Measurements from ENCODE around the gene SYNGAP1. TPM values are rescaled to one million over a fixed set of nuclear protein-coding genes. Genes with fewer than 3 reads are reported as not detected.
A peak's percentile ranks its signal among the peaks of the same experiment; 100 is the strongest.

SYNGAP1 gene
- total and polyA plus RNA-seq, 3 experiments from 2014 or later = 1.0 to 24.9 (median 22.6) TPM

DNA sequence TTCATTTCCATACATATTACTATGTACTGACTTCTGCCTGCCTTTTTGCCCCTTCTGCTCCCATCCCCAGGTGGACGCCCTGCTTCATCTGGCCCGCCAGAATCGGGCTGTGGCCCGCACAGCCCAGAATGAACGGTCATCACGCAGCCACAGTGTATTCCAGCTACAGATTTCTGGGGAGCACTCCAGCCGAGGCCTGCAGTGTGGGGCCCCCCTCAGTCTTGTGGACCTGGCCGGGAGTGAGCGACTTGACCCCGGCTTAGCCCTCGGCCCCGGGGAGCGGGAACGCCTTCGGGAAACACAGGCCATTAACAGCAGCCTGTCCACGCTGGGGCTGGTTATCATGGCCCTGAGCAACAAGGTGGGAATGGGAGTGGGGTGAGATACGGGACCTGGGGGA lies 13.7 kb upstream of the SYNGAP1 start:
- no peak overlapping the region for H3K4me3 ChIP-seq (ENCODE audit: low read length)
- Mint-ChIP-seq H3K27ac (peak overlapping the region in 5 of 8 donors; percentile 13 to 100 (median 77)), H3K36me3 (peaks cover 0 to 1% (median 0%) of the 10 kb centered on the region in 3 donors), H3K9me3 (no peaks in the 10 kb centered on the region), H3K27me3 (no peaks in the 10 kb centered on the region), H3K4me1 (peaks cover 20 to 26% (median 24%) of the 10 kb centered on the region in 3 donors), H3K4me3 (no peak overlapping the region)
- H3K27ac ChIP-seq (ENCODE audit: low read depth, low read length) = no peak overlapping the region
- CTCF ChIA-PET = interaction anchor here (1.8 kb wide), 1 partner anchor 129 kb away, joined by 4 read pairs; the partner anchor contains the start of gene B3GALT4
- H3K27me3 ChIP-seq (ENCODE audit: insufficient read depth, low read length, poor library complexity, severe bottlenecking) = no peaks in the 10 kb centered on the region
- H3K9me3 ChIP-seq (ENCODE audit: low read length) = no peaks in the 10 kb centered on the region
- no peaks in the 10 kb centered on the region for H3K36me3 ChIP-seq (ENCODE audit: insufficient read depth, low read length)
- POLR2A ChIA-PET = no interaction called here
- peaks cover 13% of the 10 kb centered on the region for H3K4me1 ChIP-seq (ENCODE audit: insufficient read depth, low read length)
- peak in 1 of 5 donors; percentile 40 for DNase-seq

DNA sequence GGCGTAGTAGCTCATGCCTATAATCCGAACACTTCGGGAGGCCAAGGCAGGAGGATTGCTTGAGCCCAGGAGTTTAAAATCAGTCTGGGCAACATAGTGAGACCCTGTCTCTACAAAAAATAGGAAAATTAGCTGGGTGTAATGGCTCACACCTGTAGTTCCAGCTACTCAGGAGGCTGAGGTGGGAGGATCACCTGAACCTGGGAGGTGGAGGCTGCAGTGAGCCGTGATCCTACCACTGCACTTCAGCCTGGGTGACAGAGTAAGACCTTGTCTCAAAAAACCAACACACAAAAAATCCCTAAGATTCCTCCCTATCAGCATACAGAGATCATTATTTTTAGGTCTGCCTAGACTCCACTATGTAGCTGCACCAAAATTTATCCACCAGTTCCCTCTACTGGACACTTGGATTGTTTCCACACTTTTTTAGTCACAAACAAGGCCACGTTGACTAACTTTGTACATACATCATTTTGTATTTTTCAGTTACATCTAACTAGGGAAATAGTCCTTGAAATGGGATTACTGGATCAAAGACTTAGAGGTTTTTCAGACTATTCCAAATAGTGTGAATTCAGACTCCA lies 12.6 kb upstream of the SYNGAP1 start:
- CTCF ChIA-PET = interaction anchor here (0.8 to 3.6 kb wide), 3 partner anchors 17 to 130 kb away, joined by 3 to 10 read pairs (median 4); partner anchors contain the start of gene B3GALT4
- Histone ChIP-seq H3K4me3 (ENCODE audit: low read length) (no peak overlapping the region), H3K27ac (ENCODE audit: low read depth, low read length) (no peak overlapping the region), H3K36me3 (ENCODE audit: insufficient read depth, low read length) (peaks cover 2% of the 10 kb centered on the region), H3K4me1 (ENCODE audit: insufficient read depth, low read length) (peaks cover 23% of the 10 kb centered on the region), H3K27me3 (ENCODE audit: insufficient read depth, low read length, poor library complexity, severe bottlenecking) (no peaks in the 10 kb centered on the region), H3K9me3 (ENCODE audit: low read length) (no peaks in the 10 kb centered on the region)
- no peaks in the 10 kb centered on the region for H3K9me3 Mint-ChIP-seq
- no peaks in the 10 kb centered on the region for H3K27me3 Mint-ChIP-seq
- H3K4me1 Mint-ChIP-seq = peaks cover 27 to 34% (median 32%) of the 10 kb centered on the region in 3 donors
- DNase-seq = no peak
- peak overlapping the region in 1 of 7 donors; percentile 65 for H3K4me3 Mint-ChIP-seq
- POLR2A ChIA-PET = no interaction called here
- peak overlapping the region in 6 of 8 donors; percentile 11 to 100 (median 36) for H3K27ac Mint-ChIP-seq
- peaks cover 0 to 8% (median 0%) of the 10 kb centered on the region in 3 donors for H3K36me3 Mint-ChIP-seq

DNA sequence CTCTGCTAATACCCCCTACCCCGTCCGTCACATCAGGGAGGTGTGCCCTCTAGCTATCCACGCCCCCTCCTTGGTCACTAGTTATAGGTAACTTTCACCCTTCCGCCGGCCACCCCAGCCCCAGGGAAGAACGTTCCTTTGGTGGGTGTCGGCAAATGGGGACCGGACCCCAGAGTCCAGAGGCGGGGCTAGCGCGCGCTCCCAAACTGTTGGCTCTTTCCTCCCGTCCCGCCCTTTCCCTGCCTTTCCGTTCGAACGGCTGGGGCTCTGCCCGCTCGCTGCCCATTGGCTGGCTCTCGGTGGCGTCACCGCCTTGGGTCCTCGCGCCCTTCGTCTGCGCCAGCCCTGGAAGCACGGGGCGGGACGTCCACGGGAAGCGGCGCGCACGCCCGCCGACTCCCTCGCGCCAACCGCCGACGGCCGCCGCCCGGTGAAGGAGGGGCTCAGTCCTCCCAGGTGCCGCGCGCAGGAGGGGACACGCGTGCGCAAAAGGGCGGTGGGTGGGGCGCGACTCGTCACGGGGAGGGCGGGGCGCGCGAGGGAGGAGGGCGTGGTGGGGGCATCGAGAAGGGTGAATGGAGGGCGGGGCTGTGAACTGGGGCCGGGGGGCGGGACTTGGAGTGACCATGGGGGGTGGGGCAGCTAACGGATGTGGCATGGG lies 9.7 kb upstream of the SYNGAP1 start:
- Mint-ChIP-seq H3K36me3 (peaks cover 0 to 37% (median 6%) of the 10 kb centered on the region in 3 donors), H3K4me1 (peaks cover 47 to 55% (median 52%) of the 10 kb centered on the region in 3 donors), H3K27ac (peak overlapping the region; percentile 94 to 100 (median 98)), H3K4me3 (peak overlapping the region; percentile 85 to 94 (median 91)), H3K9me3 (peaks cover 0 to 2% (median 0%) of the 10 kb centered on the region in 5 donors), H3K27me3 (no peaks in the 10 kb centered on the region)
- no peaks in the 10 kb centered on the region for H3K27me3 ChIP-seq (ENCODE audit: insufficient read depth, low read length, poor library complexity, severe bottlenecking)
- peak overlapping the region; percentile 95 for H3K27ac ChIP-seq (ENCODE audit: low read depth, low read length)
- DNase-seq = peak; percentile 95 to 99 (median 98)
- H3K9me3 ChIP-seq (ENCODE audit: low read length) = no peaks in the 10 kb centered on the region
- CTCF ChIA-PET = interaction anchor here (1.1 to 3.6 kb wide), 4 partner anchors 15 to 27 kb away, joined by 3 to 10 read pairs (median 3); partner anchors contain the start of gene KIFC1
- H3K4me1 ChIP-seq (ENCODE audit: insufficient read depth, low read length) = peaks cover 42% of the 10 kb centered on the region
- peaks cover 23% of the 10 kb centered on the region for H3K36me3 ChIP-seq (ENCODE audit: insufficient read depth, low read length)
- POLR2A ChIA-PET = interaction anchor here (0.5 to 3.2 kb wide), 9 partner anchors 9 to 438 kb away, joined by 3 to 13 read pairs (median 4); partner anchors contain the start of gene ZBTB9
- H3K4me3 ChIP-seq (ENCODE audit: low read length) = peak overlapping the region; percentile 87

DNA sequence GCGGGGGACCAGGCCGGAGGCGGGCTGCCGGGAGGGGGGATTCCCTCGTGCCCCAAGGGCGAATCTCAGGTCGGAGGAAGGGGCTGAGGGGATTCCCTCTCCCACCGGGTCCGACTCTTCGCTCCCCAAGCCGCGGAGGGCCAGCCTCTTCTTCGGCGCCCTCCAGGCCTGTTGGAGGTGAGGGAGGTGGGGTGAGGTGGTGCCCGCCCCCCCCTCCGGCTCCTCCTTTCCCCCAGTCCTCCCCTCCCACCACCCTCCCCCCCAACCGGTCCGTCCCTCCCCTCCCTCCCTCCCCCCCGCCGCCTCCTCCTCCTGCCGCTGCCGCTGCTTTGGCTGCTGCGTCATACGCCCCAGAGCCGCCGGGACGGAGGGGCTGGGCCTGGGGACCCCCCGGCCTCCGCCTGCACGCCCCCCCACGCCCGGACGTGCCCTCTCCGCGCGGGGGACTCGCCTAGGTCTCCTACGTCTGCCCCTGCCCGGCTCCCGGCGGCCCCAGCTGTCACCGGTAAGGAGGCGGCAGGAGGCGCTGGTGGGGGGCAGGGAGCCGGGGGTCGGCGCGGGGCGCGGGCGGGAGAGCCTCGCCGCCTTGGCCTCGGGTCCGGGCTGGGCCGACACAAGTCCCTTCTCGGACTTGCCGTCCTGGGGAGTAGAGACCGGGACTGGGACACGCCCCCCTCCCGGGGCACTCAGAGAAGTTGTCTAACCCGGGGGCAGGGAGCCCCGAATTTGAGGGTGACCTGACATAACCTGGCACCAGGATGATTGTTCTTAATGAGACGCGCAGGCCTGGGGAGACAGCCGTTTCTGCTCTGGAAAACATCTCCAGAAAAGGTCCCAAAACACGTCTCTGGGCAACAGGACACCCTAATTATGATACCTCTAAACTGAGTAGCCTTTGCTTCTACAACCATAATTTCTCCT lies 8.9 kb upstream of the SYNGAP1 start, which contains the start of gene PHF1:
TSS of gene PHF1 (plus strand) at position 304 of the 921 bp plus-strand sequence. CDS start 1,250 bp downstream, outside the sequence.
- H3K4me3 ChIP-seq (ENCODE audit: low read length) = peak within 1 kb of the TSS; percentile 95
- peaks cover 30% of the 10 kb centered on the region for H3K36me3 ChIP-seq (ENCODE audit: insufficient read depth, low read length)
- DNase-seq = peak in 3 of 5 donors; percentile 81 to 90 (median 88)
- H3K27me3 ChIP-seq (ENCODE audit: insufficient read depth, low read length, poor library complexity, severe bottlenecking) = no peaks in the 10 kb centered on the region
- H3K4me1 ChIP-seq (ENCODE audit: insufficient read depth, low read length) = peaks cover 47% of the 10 kb centered on the region
- peaks cover 0 to 2% (median 0%) of the 10 kb centered on the region in 5 donors for H3K9me3 Mint-ChIP-seq
- peaks cover 5 to 45% (median 6%) of the 10 kb centered on the region in 3 donors for H3K36me3 Mint-ChIP-seq
- CTCF ChIA-PET = interaction anchor here (1.1 to 3.6 kb wide), 4 partner anchors 14 to 134 kb away, joined by 3 to 10 read pairs (median 3); partner anchors contain the start of gene B3GALT4
- peak within 1 kb of the TSS; percentile 95 for H3K27ac ChIP-seq (ENCODE audit: low read depth, low read length)
- POLR2A ChIA-PET = interaction anchor here (0.5 to 3.2 kb wide), 11 partner anchors 8 to 439 kb away, joined by 3 to 13 read pairs (median 5); partner anchors contain the start of genes B3GALT4 and ZBTB9
- H3K9me3 ChIP-seq (ENCODE audit: low read length) = no peaks in the 10 kb centered on the region
- H3K27ac Mint-ChIP-seq = peak within 1 kb of the TSS; percentile 94 to 100 (median 98)
- H3K4me3 Mint-ChIP-seq = peak within 1 kb of the TSS; percentile 85 to 94 (median 91)
- H3K27me3 Mint-ChIP-seq = no peaks in the 10 kb centered on the region
- H3K4me1 Mint-ChIP-seq = peaks cover 46 to 56% (median 52%) of the 10 kb centered on the region in 3 donors

DNA sequence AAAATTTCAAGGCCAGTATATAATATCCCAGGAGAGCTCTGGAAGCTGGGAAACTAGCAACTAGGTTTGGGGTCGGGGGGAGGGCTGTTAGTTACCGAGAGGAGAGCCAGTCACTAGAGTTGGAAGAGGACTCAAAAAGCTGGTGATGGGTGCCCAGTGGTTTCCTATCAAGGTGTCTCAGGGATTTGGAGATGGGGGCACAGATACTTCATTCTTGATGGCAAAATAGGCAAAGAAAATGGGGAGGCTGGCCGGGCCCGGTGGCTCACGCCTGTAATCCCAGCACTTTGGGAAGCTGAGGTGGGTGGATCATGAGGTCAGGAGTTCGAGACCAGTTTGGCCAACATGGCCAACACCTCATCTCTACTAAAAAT lies 8.2 kb upstream of the SYNGAP1 start:
- Histone ChIP-seq H3K36me3 (ENCODE audit: insufficient read depth, low read length) (peaks cover 33% of the 10 kb centered on the region), H3K27ac (ENCODE audit: low read depth, low read length) (peak overlapping the region; percentile 87), H3K27me3 (ENCODE audit: insufficient read depth, low read length, poor library complexity, severe bottlenecking) (no peaks in the 10 kb centered on the region), H3K9me3 (ENCODE audit: low read length) (no peaks in the 10 kb centered on the region), H3K4me3 (ENCODE audit: low read length) (peak overlapping the region; percentile 95), H3K4me1 (ENCODE audit: insufficient read depth, low read length) (peaks cover 53% of the 10 kb centered on the region)
- Mint-ChIP-seq H3K4me3 (peak overlapping the region; percentile 85 to 94 (median 91)), H3K36me3 (peaks cover 5 to 52% (median 8%) of the 10 kb centered on the region in 3 donors), H3K27ac (peak overlapping the region; percentile 88 to 100 (median 95)), H3K4me1 (peaks cover 53 to 61% (median 57%) of the 10 kb centered on the region in 3 donors), H3K27me3 (no peaks in the 10 kb centered on the region), H3K9me3 (peaks cover 0 to 2% (median 0%) of the 10 kb centered on the region in 5 donors)
- ChIA-PET POLR2A (interaction anchor here (0.6 to 3.2 kb wide), 5 partner anchors 14 to 159 kb away, joined by 4 to 13 read pairs (median 9); partner anchors contain the start of genes B3GALT4 and ZBTB9), CTCF (interaction anchor here (1.4 kb wide), 2 partner anchors 14 to 135 kb away, joined by 3 read pairs; partner anchors contain the start of gene B3GALT4)
- peak in 1 of 5 donors; percentile 44 for DNase-seq

DNA sequence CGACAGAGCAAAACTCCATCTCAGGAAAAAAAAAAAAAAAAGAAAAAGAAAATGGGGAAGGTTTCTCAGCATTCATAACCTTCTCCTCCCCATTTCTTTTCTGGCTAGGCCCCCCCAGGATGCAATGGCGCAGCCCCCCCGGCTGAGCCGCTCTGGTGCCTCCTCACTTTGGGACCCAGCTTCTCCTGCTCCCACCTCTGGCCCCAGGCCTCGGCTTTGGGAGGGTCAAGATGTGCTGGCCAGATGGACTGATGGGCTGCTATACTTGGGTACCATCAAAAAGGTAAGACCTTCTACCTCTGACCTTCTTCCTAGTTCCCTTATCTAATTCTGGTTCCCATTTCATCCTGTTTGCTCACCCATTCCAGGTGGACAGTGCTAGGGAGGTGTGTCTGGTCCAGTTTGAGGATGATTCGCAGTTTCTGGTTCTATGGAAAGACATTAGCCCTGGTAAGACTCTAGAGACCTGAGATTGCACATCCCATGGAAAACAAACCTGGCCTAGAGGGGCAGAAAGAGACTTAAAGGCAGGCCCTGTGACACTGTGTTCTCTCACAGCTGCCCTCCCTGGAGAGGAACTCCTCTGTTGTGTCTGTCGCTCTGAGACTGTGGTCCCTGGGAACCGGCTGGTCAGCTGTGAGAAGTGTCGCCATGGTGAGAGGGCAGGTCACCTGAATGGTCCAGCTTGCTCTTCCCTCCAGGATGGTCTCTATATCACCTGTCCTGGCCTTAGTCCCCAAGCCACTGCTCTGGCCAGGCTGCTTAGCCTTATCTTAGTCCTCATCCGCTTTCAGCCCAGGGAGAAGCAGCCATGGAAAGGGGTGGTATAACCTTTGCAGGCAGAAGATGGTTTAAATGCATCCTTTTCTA lies 7.5 kb upstream of the SYNGAP1 start:
- DNase-seq = peak in 1 of 5 donors; percentile 46
- peaks cover 0 to 2% (median 0%) of the 10 kb centered on the region in 5 donors for H3K9me3 Mint-ChIP-seq
- no peaks in the 10 kb centered on the region for H3K27me3 Mint-ChIP-seq
- peaks cover 33% of the 10 kb centered on the region for H3K36me3 ChIP-seq (ENCODE audit: insufficient read depth, low read length)
- peaks cover 5 to 57% (median 10%) of the 10 kb centered on the region in 3 donors for H3K36me3 Mint-ChIP-seq
- H3K27ac Mint-ChIP-seq = peak overlapping the region; percentile 72 to 100 (median 94)
- no peak overlapping the region for H3K27ac ChIP-seq (ENCODE audit: low read depth, low read length)
- H3K27me3 ChIP-seq (ENCODE audit: insufficient read depth, low read length, poor library complexity, severe bottlenecking) = no peaks in the 10 kb centered on the region
- H3K4me3 ChIP-seq (ENCODE audit: low read length) = no peak overlapping the region
- ChIA-PET POLR2A (interaction anchor here (0.6 to 3.2 kb wide), 4 partner anchors 13 to 158 kb away, joined by 4 to 13 read pairs (median 8); partner anchors contain the start of gene B3GALT4), CTCF (interaction anchor here (1.4 kb wide), 2 partner anchors 13 to 135 kb away, joined by 3 read pairs; partner anchors contain the start of gene B3GALT4)
- peak overlapping the region; percentile 85 to 94 (median 91) for H3K4me3 Mint-ChIP-seq
- H3K9me3 ChIP-seq (ENCODE audit: low read length) = no peaks in the 10 kb centered on the region
- peaks cover 61% of the 10 kb centered on the region for H3K4me1 ChIP-seq (ENCODE audit: insufficient read depth, low read length)
- H3K4me1 Mint-ChIP-seq = peaks cover 60 to 69% (median 64%) of the 10 kb centered on the region in 3 donors

Data from CD8-positive, alpha-beta memory T cell (primary cell).